ENCODE data around the gene MRAP. TPM values are rescaled to one million over a fixed set of nuclear protein-coding genes. Genes with fewer than 3 reads are reported as not detected.
"Not testable (repeated sequence)": the region's sequence is repeated elsewhere in the genome, so short reads cannot be mapped to it uniquely, and the experiment has no call there.

The MRAP gene
- total RNA-seq, 1 experiment from 2014 or later: not detected

GRCh38 chr21:32307706-32308105 lies 9.1 kb downstream of the MRAP start:
- intact Hi-C loops (cut with micrococcal nuclease; ENCODE audit: unreplicated experiment): no loop called here
- H3K27ac Mint-ChIP-seq (ENCODE audit: unreplicated experiment): no peak overlapping the region
- TF ChIP-seq CTCF (IDR thresholded peaks at IDR 0.05; ENCODE audit: unreplicated experiment): no peak
- DNase-seq: no peak
- H3K27me3 Mint-ChIP-seq (ENCODE audit: unreplicated experiment): no peaks in the 10 kb centered on the region
- BruUV-seq (replicated peaks): no TSS peak
- peaks cover 14% of the 10 kb centered on the region for H3K36me3 Mint-ChIP-seq (ENCODE audit: insufficient read depth, unreplicated experiment)
- no peaks in the 10 kb centered on the region for H3K9me3 Mint-ChIP-seq (ENCODE audit: low read depth, unreplicated experiment)
- CTCF ChIA-PET: interaction anchor here (0.7 kb wide), 1 partner anchor 19 kb away, joined by 6 read pairs; no protein-coding TSS in a partner anchor
- no peak overlapping the region for H3K4me3 Mint-ChIP-seq (ENCODE audit: low read depth, unreplicated experiment)
- no peaks in the 10 kb centered on the region for H3K4me1 Mint-ChIP-seq (ENCODE audit: low read depth, unreplicated experiment)

GRCh38 chr21:32308696-32309095 lies 10.0 kb downstream of the MRAP start:
- no peak for DNase-seq
- H3K4me3 Mint-ChIP-seq (ENCODE audit: low read depth, unreplicated experiment): no peak overlapping the region
- BruUV-seq (replicated peaks): no TSS peak
- intact Hi-C loops (cut with micrococcal nuclease; ENCODE audit: unreplicated experiment): no loop called here
- H3K9me3 Mint-ChIP-seq (ENCODE audit: low read depth, unreplicated experiment): no peaks in the 10 kb centered on the region
- H3K4me1 Mint-ChIP-seq (ENCODE audit: low read depth, unreplicated experiment): no peaks in the 10 kb centered on the region
- CTCF ChIA-PET: no interaction called here
- H3K27me3 Mint-ChIP-seq (ENCODE audit: unreplicated experiment): no peaks in the 10 kb centered on the region
- no peak overlapping the region for H3K27ac Mint-ChIP-seq (ENCODE audit: unreplicated experiment)
- no peak for TF ChIP-seq CTCF (IDR thresholded peaks at IDR 0.05; ENCODE audit: unreplicated experiment)
- H3K36me3 Mint-ChIP-seq (ENCODE audit: insufficient read depth, unreplicated experiment): peaks cover 14% of the 10 kb centered on the region

- no TSS peak for BruUV-seq (replicated peaks)
- CTCF ChIA-PET: interaction anchor here (0.6 kb wide), 1 partner anchor 273 kb away, joined by 4 read pairs; no protein-coding TSS in a partner anchor
- no peak for TF ChIP-seq CTCF (IDR thresholded peaks at IDR 0.05; ENCODE audit: unreplicated experiment)
- H3K27me3 Mint-ChIP-seq (ENCODE audit: unreplicated experiment): no peaks in the 10 kb centered on the region
- DNase-seq: no peak
- H3K27ac Mint-ChIP-seq (ENCODE audit: unreplicated experiment): no peak overlapping the region
- H3K4me3 Mint-ChIP-seq (ENCODE audit: low read depth, unreplicated experiment): no peak overlapping the region
- H3K4me1 Mint-ChIP-seq (ENCODE audit: low read depth, unreplicated experiment): no peaks in the 10 kb centered on the region
- intact Hi-C loops (cut with micrococcal nuclease; ENCODE audit: unreplicated experiment): no loop called here
- no peaks in the 10 kb centered on the region for H3K9me3 Mint-ChIP-seq (ENCODE audit: low read depth, unreplicated experiment)
- H3K36me3 Mint-ChIP-seq (ENCODE audit: insufficient read depth, unreplicated experiment): peaks cover 14% of the 10 kb centered on the region
Observed at GRCh38 chr21:32309906-32310460, 11.3 kb downstream of the MRAP start.

- H3K27me3 Mint-ChIP-seq (ENCODE audit: unreplicated experiment); H3K9me3 Mint-ChIP-seq (ENCODE audit: low read depth, unreplicated experiment); DNase-seq; H3K4me3 Mint-ChIP-seq (ENCODE audit: low read depth, unreplicated experiment); H3K4me1 Mint-ChIP-seq (ENCODE audit: low read depth, unreplicated experiment); CTCF ChIA-PET; H3K27ac Mint-ChIP-seq (ENCODE audit: unreplicated experiment); intact Hi-C loops (cut with micrococcal nuclease; ENCODE audit: unreplicated experiment); BruUV-seq (replicated peaks): not testable (repeated sequence)
- H3K36me3 Mint-ChIP-seq (ENCODE audit: insufficient read depth, unreplicated experiment): peaks cover 14% of the 10 kb centered on the region
Observed at GRCh38 chr21:32310976-32311375, 12.3 kb downstream of the MRAP start.

- BruUV-seq (replicated peaks): no TSS peak
Observed at GRCh38 chr21:32311621-32312020, 13.0 kb downstream of the MRAP start.

More at GRCh38 chr21:32311621-32312020, 13.0 kb downstream of the MRAP start:
- CTCF ChIA-PET: no interaction called here
- Mint-ChIP-seq H3K36me3 (ENCODE audit: insufficient read depth, unreplicated experiment) (peaks cover 14% of the 10 kb centered on the region), H3K4me3 (ENCODE audit: low read depth, unreplicated experiment) (no peak overlapping the region), H3K9me3 (ENCODE audit: low read depth, unreplicated experiment) (no peaks in the 10 kb centered on the region), H3K27me3 (ENCODE audit: unreplicated experiment) (no peaks in the 10 kb centered on the region), H3K27ac (ENCODE audit: unreplicated experiment) (no peak overlapping the region), H3K4me1 (ENCODE audit: low read depth, unreplicated experiment) (no peaks in the 10 kb centered on the region)
- DNase-seq: no peak
- intact Hi-C loops (cut with micrococcal nuclease; ENCODE audit: unreplicated experiment): no loop called here
- no peak for TF ChIP-seq CTCF (IDR thresholded peaks at IDR 0.05; ENCODE audit: unreplicated experiment)
